GM13977 (cell line): ENCODE data around the gene CLEC2L.

Experiments
- DNase-seq: peaks from one replicate; pipeline ENCODE4 v3.0.0; 2012; ENCODE audit warnings: low spot score
- CTCF ChIP-seq: IDR thresholded peaks from 2 replicates; pipeline ENCODE4 v1.5.1; 2012; ENCODE audit warnings: mild to moderate bottlenecking, control low read depth; ENCODE audit not compliant: insufficient read depth; ENCODE audit errors: extremely low read depth, missing control alignments
- in situ Hi-C: fragments of 300-500 bp; cut with MboI; formaldehyde crosslinking; loops from one replicate; pipeline ENCODE4 v1.12.0; 2022; ENCODE audit warnings: low sequenced_read_pairs, low pct_unique_long_range_greater_than_20kb, mixed read lengths, inconsistent platforms; ENCODE audit not compliant: unreplicated experiment

Gene CLEC2L

GRCh38 chr7:139568813-139569490, 45.5 kb downstream of the CLEC2L start:
- TF ChIP-seq CTCF: no peak
- DNase-seq: no peak
- in situ Hi-C loops: no loop called here

- no peak for TF ChIP-seq CTCF
- in situ Hi-C loops: no loop called here
- DNase-seq: no peak
These were observed 46.6 kb downstream of the CLEC2L start for GRCh38 chr7:139570119-139570518.

- no peak for DNase-seq
- in situ Hi-C loops: no loop called here
- TF ChIP-seq CTCF: no peak
These were observed 47.1 kb downstream of the CLEC2L start for GRCh38 chr7:139570626-139571025.

- no peak for DNase-seq
- no peak for TF ChIP-seq CTCF
- in situ Hi-C loops: no loop called here
These were observed 47.7 kb downstream of the CLEC2L start for GRCh38 chr7:139571190-139571589.

- TF ChIP-seq CTCF: no peak
- in situ Hi-C loops: no loop called here
- DNase-seq: no peak
These were observed 48.2 kb downstream of the CLEC2L start for GRCh38 chr7:139571651-139572050.

GRCh38 chr7:139572071-139572470, 48.6 kb downstream of the CLEC2L start:
- TF ChIP-seq CTCF: no peak
- in situ Hi-C loops: no loop called here
- no peak for DNase-seq
